HUDEP-2 (cell line): ENCODE data around the gene CSTF1.

ENCODE experiments used
- DNase-seq, 76 experiments: peaks; one replicate each; lab custom pipeline; 2025; ENCODE audit not compliant: unreplicated experiment in 76 of 76; lab: John Stamatoyannopoulos, UW

Gene CSTF1

DNA sequence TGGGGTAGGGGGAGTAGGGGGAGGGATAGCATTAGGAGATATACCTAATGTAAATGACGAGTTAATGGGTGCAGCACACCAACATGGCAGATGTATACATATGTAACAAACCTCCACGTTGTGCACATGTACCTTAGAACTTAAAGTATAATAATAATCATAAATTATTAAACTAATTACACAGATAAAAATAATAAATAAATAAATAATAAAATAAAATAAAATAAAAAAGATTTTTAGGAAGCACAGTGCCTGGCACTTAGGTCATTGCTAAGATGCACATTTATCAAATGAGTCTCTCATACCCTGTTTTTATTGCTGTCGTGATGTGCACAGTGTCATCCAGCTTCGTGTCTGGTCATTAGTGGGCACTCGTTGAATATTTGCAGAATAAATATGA is 57.0 kb downstream of the CSTF1 start:
- DNase-seq = no peak

DNA sequence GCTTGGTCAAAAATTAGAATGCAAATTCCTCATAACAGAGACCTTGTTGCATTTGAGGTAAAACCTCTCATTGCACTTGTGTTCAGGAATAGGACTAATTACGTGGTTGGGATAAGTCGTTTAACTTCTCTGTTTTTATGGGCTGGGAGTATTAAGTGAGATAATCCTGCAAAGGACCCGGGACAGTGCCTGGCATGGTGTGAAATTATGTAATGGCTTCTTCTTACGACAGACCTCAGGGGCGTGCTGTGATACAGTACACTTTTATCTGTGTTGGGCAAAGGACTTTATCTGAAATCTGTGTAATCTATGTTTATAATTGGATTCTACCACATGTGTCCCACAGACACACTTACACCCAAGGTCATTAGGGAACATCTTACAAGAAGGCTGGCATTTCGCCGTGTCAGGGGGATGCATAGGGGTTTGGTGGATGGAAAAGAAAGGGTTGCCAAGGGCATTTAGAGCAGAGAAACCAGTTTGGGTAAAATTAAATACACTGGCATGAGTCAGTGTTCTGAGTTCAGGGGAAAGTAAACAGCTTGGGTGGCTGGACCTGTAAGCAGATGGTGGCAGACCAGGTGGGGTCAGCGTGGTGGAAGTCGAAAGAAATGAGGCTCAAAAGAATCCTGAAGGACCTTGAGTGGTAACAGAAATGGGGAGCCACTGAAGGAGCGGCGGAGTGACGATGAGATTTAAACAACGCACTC is 58.8 kb downstream of the CSTF1 start:
- peak in 2 of 76 experiments; percentile 16 to 36 for DNase-seq

DNA sequence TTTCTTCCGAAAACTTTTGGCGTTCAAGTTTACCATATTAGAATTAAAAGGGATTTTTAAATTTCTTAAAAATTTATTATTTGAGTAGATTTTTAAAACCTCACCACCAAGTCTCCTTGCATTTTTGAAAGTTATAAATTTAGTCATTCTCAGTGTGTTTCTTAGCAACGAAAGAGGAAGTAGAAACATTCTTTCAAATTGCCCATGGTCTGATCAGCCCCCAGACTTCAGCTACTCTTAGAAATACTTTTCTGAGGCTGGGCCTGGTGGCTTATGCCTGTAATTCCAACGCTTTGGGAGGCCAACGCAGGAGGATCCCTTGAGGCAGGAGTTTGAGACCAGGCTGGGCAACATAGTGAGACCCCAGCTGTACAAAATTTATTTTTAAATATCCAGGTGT is 60.9 kb downstream of the CSTF1 start:
- DNase-seq = no peak

DNA sequence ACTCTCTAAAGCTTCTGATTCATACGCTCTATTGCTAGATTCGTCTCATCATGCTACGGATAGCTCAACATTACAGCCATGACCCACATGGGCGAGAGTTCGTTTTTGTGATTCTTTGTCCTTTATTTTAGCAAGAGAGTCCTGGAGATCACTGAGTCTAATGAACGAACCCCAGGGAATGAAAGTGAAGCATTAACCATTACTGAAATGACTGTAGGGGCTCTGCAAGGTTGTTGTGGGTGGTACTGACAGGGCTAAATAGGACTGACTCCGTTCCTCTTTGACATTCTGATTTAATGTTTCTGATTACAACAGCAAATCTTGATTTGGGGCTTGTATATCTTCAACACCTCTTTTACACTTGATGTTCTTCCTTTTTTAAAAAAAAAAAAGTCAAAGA is 62.3 kb downstream of the CSTF1 start:
- DNase-seq = no peak
